ENCODE measurements around the gene RAB25.

RAB25 gene

GRCh38 chr1:156080241-156080862, 19.4 kb downstream of the RAB25 start:
- no peak for TF ChIP-seq ZFX (IDR thresholded peaks at IDR 0.05)
- TF ChIP-seq, protein P1, sequence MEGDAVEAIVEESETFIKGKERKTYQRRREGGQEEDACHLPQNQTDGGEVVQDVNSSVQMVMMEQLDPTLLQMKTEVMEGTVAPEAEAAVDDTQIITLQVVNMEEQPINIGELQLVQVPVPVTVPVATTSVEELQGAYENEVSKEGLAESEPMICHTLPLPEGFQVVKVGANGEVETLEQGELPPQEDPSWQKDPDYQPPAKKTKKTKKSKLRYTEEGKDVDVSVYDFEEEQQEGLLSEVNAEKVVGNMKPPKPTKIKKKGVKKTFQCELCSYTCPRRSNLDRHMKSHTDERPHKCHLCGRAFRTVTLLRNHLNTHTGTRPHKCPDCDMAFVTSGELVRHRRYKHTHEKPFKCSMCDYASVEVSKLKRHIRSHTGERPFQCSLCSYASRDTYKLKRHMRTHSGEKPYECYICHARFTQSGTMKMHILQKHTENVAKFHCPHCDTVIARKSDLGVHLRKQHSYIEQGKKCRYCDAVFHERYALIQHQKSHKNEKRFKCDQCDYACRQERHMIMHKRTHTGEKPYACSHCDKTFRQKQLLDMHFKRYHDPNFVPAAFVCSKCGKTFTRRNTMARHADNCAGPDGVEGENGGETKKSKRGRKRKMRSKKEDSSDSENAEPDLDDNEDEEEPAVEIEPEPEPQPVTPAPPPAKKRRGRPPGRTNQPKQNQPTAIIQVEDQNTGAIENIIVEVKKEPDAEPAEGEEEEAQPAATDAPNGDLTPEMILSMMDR (conservative IDR thresholded peaks at IDR 0.05), result no peak
- no peak overlapping the region for H3K27ac ChIP-seq

GRCh38 chr1:156080863-156081179, 19.9 kb downstream of the RAB25 start:
- TF ChIP-seq, protein P1 (conservative IDR thresholded peaks at IDR 0.05), result no peak
- TF ChIP-seq ZFX (IDR thresholded peaks at IDR 0.05), result no peak
- no peak overlapping the region for H3K27ac ChIP-seq

DNA sequence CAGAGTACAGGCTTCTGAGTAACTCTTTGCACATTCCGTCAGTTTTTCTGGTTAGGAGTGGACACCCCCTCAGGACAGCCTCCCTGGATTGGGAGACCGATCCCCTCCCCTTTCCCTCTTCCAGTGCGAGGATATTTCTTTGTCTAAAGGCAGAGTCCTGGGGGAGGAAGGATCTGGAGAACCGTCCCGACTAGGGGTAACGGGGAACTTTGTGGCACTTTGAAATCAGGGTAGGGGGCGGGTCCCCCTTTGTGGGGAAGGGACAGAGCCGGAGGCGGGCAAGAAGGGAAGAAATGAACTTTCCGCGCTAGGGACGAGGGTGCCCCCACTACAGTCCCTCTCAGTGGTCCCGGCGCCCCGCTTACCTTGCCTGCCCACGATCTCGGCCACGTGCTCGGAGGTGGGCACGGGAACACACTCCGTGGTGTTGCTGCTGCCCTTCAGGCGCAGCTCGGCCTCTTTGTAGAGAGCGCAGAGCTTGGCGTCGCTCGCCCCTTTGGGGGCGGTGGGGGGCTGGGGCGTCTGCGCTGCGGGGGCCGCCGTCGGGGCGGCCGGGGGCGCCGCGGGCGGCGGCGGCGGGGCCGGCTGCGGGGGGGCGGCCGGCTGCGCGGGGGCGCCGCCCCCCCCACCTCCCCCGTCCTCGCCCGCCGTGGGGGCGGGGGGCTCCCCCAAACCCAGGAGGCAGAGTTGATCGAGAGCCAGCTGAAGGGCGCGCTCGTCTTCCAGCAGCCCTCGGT, 20.4 kb downstream of the RAB25 start:
- TF ChIP-seq ZFX (IDR thresholded peaks at IDR 0.05), result no peak
- TF ChIP-seq, protein P1 (conservative IDR thresholded peaks at IDR 0.05), result no peak
- H3K27ac ChIP-seq, result no peak overlapping the region

- TF ChIP-seq, protein P1 (conservative IDR thresholded peaks at IDR 0.05), result no peak
- no peak for TF ChIP-seq ZFX (IDR thresholded peaks at IDR 0.05)
- H3K27ac ChIP-seq, result peak overlapping the region; percentile 34
These were observed 21.0 kb downstream of the RAB25 start for GRCh38 chr1:156081917-156082308.

DNA sequence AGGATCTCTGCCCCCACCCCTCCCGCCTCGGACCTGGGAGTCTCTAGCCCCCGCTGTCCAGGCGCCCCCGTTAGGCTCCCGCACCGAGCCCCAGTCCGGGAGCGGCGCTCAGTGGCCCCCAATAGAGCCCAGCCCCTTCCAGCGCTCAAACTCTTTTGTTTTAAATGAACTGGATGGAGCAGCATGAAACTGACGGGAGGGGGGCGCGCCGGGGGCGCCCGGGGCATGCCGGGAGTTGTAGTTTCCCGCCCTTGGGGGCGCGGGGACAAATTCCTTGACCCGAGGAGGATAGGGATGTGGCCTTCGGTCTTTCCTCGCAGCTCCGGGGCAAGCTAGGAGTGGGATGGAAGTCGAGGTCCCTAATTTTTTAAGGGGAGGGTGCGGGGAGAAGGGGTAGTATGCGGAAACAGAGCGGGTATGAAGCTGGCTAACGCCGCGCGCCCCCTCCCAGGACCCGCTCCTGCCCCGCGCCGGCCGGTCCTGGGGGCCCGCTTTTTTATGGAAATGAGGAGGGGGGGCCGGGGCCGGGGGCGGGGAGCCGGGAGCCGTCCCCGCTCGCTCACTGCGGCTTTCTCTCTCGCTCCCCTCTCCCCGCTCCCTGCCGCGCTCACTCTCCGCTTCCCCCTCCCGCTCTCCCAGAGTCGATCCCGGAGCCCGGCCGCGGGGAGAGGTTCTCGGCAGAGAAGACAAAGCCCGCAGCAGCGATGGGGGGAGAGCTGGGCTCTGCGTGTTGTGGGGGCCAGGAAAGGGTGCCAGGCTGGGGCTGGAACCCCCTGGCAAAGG, 21.5 kb downstream of the RAB25 start, which contains the start of gene MEX3A:
Gene MEX3A, minus strand, starts transcription at position 157 of the 783 bp plus-strand sequence. CDS start 467 bp downstream, outside the sequence.
- H3K27ac ChIP-seq, result peak within 1 kb of the TSS; percentile 34
- TF ChIP-seq, protein P1 (conservative IDR thresholded peaks at IDR 0.05), result no peak
- no peak for TF ChIP-seq ZFX (IDR thresholded peaks at IDR 0.05)

DNA sequence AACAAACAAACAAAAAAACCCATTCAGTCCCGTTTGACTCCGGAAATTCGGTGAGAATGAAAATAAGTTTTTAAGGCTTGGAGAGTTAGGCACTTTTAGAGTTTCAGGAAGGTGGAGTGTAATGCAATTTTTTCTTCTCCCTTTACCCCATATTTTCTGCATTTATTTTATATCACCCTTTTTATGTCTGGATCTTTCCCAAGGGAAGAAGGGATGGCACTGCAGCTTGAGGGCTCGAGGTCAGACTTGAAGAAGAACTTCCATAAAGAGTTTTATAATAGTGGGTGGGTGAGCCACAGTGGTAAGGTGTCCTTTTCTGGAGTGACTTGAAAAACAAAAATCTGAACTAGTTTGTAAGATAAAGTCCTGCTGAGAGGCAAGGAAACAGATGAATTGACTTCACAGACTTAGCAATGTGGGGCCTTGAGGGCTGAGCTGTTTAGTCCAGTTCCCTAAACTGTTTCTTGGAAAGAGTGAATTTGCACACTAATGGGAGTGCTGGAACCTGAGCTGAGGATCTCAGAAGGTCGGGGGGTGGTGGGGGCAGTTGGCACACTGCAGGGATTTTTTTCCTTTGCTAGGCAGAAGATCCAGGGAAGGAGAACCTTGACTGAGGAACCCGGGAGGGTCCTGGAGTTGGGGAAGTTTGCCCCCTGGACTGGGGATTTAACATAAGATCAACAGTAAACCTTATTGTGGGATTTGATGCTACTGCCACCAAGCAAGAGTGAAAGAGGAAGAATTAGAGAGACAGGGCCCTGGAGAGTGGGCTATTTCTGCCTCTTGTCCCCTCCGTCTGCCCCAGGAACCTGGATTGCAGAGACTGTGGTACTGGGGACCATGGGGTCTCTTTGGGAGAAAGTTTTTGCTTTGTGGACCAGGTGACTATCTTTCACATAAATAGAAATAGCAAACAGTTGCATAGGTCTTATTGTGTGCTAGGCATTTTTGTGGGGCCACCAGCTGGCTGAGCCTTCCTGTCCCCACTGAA, 23.1 kb downstream of the RAB25 start:
- H3K27ac ChIP-seq, result no peak overlapping the region

More for the DNA sequence above, 23.1 kb downstream of the RAB25 start:
- TF ChIP-seq, protein P1 (conservative IDR thresholded peaks at IDR 0.05), result no peak
- TF ChIP-seq ZFX (IDR thresholded peaks at IDR 0.05), result no peak

Data from C4-2B (cell line).